HepG2 (cell line): ENCODE data around the gene RPS6KB2. TPM values are rescaled to one million over a fixed set of nuclear protein-coding genes. Genes with fewer than 3 reads are reported as not detected.

Experiments
- ATAC-seq: fragments of 200-7000 bp; cut with Tn5 transposase; 3 replicates; pipeline ENCODE4 v1.9.1; 2020; ENCODE audit warnings: mild to moderate bottlenecking, moderate library complexity
- BruUV-seq: library from RNA; stranded (reverse); fragments of 400-500 nt; replicated peaks from 2 replicates; lab custom pipeline; 2021; lab: Mats Ljungman, UMichigan
- CTCF ChIA-PET: fragments of 300-600 bp; formaldehyde crosslinking; extraction: SDS; loops from one replicate; lab custom pipeline; 2021; ENCODE audit warnings: low total read pairs, inconsistent platforms, low intra/inter-chr PET ratio; lab: Yijun Ruan, JAX
- POLR2A ChIA-PET: fragments of 350-600 bp; sonication (Branson Sonifier 250); formaldehyde crosslinking; loops from one replicate; lab custom pipeline; 2020; ENCODE audit warnings: antibody characterized with exemption, inconsistent platforms; lab: Yijun Ruan, JAX
- DNase-seq: peaks from one replicate; pipeline ENCODE4 v3.0.0-alpha.2; 2015; ENCODE audit warnings: low spot score
- FAIRE-seq: peaks from 3 replicates; lab custom pipeline; 2011; peaks lifted over from hg19 to GRCh38; lab: Jason Lieb, UNC
- H2AFZ ChIP-seq: one replicate; pipeline ENCODE4 v1.6.1; 2011; ENCODE audit warnings: low read length, inconsistent platforms
- H3K27ac ChIP-seq: fragments of 300-600 bp; 3 replicates; pipeline ENCODE4 v1.8.0; 2011; ENCODE audit warnings: mixed run types, mild to moderate bottlenecking, mixed read lengths, low read length, inconsistent platforms; ENCODE audit not compliant: insufficient read depth; ENCODE audit errors: extremely low read length
- H3K27me3 ChIP-seq, 2 experiments: fragments of 200-600 bp in 1 of 2; 2 replicates in 1 of 2; 3 replicates in 1 of 2; pipeline versions ENCODE4 v1.6.0 to v1.8.0; 2011; ENCODE audit warnings: low read length in 2 of 2, mild to moderate bottlenecking in 2 of 2, moderate library complexity in 2 of 2, inconsistent platforms in 1 of 2; ENCODE audit not compliant: insufficient read depth in 2 of 2, control insufficient read depth in 1 of 2
- H3K36me3 ChIP-seq, 2 experiments: fragments of 200-600 bp in 1 of 2; replicated peaks in 1 of 2; 2 replicates in 1 of 2; 3 replicates in 1 of 2; pipeline versions ENCODE4 v1.5.1 to v1.8.0; 2011; ENCODE audit warnings: low read length in 2 of 2, inconsistent platforms in 1 of 2; ENCODE audit not compliant: insufficient read depth in 2 of 2, control insufficient read depth in 1 of 2
- H3K4me1 ChIP-seq: 2 replicates; pipeline ENCODE4 v1.5.1; 2012; ENCODE audit warnings: low read length, inconsistent platforms; ENCODE audit not compliant: insufficient read depth
- H3K4me2 ChIP-seq: 2 replicates; pipeline ENCODE4 v1.6.0; 2011; ENCODE audit warnings: low read depth, low read length, inconsistent platforms
- H3K4me3 ChIP-seq, 3 experiments: fragments of 200-600 bp in 1 of 3; sonication (generic), shearing (Covaris generic) in 1 of 3; replicated peaks in 1 of 3; 2 replicates each; pipeline ENCODE4 v1.5.1; 2011 to 2016; ENCODE audit warnings: low read length in 3 of 3, inconsistent platforms in 2 of 3, low read depth in 2 of 3, mild to moderate bottlenecking in 2 of 3, control low read depth in 1 of 3, mixed read lengths in 1 of 3; ENCODE audit not compliant: insufficient read depth in 1 of 3
- H3K79me2 ChIP-seq: one replicate; pipeline ENCODE4 v1.6.1; 2011; ENCODE audit warnings: low read length, inconsistent platforms; ENCODE audit not compliant: insufficient read depth
- H3K9ac ChIP-seq: 2 replicates; pipeline ENCODE4 v1.6.0; 2011; ENCODE audit warnings: mild to moderate bottlenecking, low read depth, low read length, inconsistent platforms; ENCODE audit not compliant: insufficient read depth
- H3K9me3 ChIP-seq: 2 replicates; pipeline ENCODE4 v1.5.1; 2012; ENCODE audit warnings: mild to moderate bottlenecking, low read length
- H4K20me1 ChIP-seq: 2 replicates; pipeline ENCODE4 v1.6.0; 2011; ENCODE audit warnings: inconsistent platforms, mild to moderate bottlenecking, low read length, moderate library complexity; ENCODE audit not compliant: insufficient read depth
- MAZ ChIP-seq, 2 experiments: sonication (generic) in 1 of 2; formaldehyde crosslinking in 1 of 2; IDR thresholded peaks; 2 replicates each; pipeline versions ENCODE4 v1.5.0 to v1.6.1; 2012 to 2020; ENCODE audit warnings: low read depth in 2 of 2, mild to moderate bottlenecking in 2 of 2, borderline replicate concordance in 1 of 2, improper control_type of control experiment in 1 of 2, low read length in 1 of 2, missing genetic modification reagents in 1 of 2, moderate library complexity in 1 of 2
- ZNF274 ChIP-seq: sonication (generic); formaldehyde crosslinking; IDR thresholded peaks from 2 replicates; pipeline ENCODE4 v1.5.1; 2020; ENCODE audit warnings: mild to moderate bottlenecking, missing genetic modification reagents
- ZNF510 ChIP-seq: sonication (generic); formaldehyde crosslinking; IDR thresholded peaks from 2 replicates; pipeline ENCODE4 v1.4.0; 2020; ENCODE audit warnings: low read depth, mild to moderate bottlenecking, missing genetic modification reagents
- WGBS: methylation state at CpG from one replicate; pipeline ENCODE4 v1.1.6; 2017; ENCODE audit warnings: low lambda C conversion rate; 5-methylcytosine and 5-hydroxymethylcytosine counted together
- in situ Hi-C: cut with HindIII; loops from 2 replicates; pipeline ENCODE4 v1.10.0; 2017; ENCODE audit warnings: low pct_unique_long_range_greater_than_20kb; ENCODE audit not compliant: extremely low pct_ligation_motif_present
- intact Hi-C: fragments of 100-400 bp; cut with micrococcal nuclease; formaldehyde crosslinking; loops from one replicate; pipeline ENCODE4 v1.10.0; 2022; ENCODE audit not compliant: unreplicated experiment
- polyA plus RNA-seq, 8 experiments: library from polyadenylated mRNA; depleted of rRNA in 3 of 8; stranded (reverse) in 7 of 8; unstranded in 1 of 8; fragments of >200 nt; fragmentation: Illumina TruSeq in 4 of 8; extraction: Trizol in 4 of 8; gene quantifications; 2 replicates each; pipeline versions ENCODE4 v1.2.1 to v1.2.3, GENCODE V29; 2011 to 2016; ENCODE audit warnings: low read depth in 4 of 8, missing spikeins in 1 of 8, mixed read lengths in 1 of 8; ENCODE audit not compliant: insufficient read depth in 1 of 8
- total RNA-seq, 5 experiments: library from RNA; depleted of rRNA; stranded (reverse); fragments of >200 nt; fragmentation: Illumina TruSeq; extraction: Trizol; gene quantifications; 2 replicates each; pipeline ENCODE4 v1.2.3, GENCODE V29; 2016; ENCODE audit warnings: low read depth in 1 of 5
- TF ChIP-seq, protein P1 (sequence below): sonication (generic); formaldehyde crosslinking; IDR thresholded peaks from 2 replicates; pipeline ENCODE4 v1.5.1; 2020; ENCODE audit warnings: mild to moderate bottlenecking, missing genetic modification reagents, moderate library complexity

Gene RPS6KB2
- total and polyA plus RNA-seq, 2 of the 13 experiments (the other 11 are each of a cell fraction or from before 2014, with no cell fraction given) = 52.9 to 54.8 TPM

DNA sequence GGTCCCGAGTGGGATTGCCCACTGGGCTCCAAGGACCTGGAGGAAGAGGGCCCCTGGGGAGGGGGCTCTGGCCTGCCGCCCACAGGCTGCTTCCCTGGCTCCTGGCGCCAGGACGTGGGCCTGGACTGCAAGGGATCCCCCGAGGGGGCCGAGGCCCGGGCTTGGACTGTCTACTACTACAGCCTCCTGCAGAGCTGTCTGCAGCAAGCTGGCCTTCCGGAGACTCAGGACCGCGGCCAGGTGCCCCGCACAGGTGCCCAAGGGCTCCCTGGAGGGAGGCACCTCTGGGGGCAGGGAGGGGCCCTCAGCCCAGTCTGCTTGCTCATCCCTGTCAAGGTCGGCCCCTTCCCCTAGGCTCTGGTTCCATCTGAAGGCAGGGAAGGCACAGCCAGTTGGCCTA, 10.9 kb upstream of the RPS6KB2 start:
- BruUV-seq = no TSS peak
- DNase-seq (no peak), FAIRE-seq (no peak), ATAC-seq (no peak)
- in situ Hi-C loops (no loop called here), intact Hi-C loops (no loop called here)
- Histone ChIP-seq H3K79me2 (no peaks in the 10 kb centered on the region), H2AFZ (no peak overlapping the region), H3K4me1 (peaks cover 61% of the 10 kb centered on the region), H4K20me1 (no peaks in the 10 kb centered on the region), H3K27ac (no peak overlapping the region), H3K4me3 (no peak overlapping the region), H3K4me2 (peak overlapping the region; percentile 64; the same call in 1 of the 2 replicates), H3K9ac (no peak overlapping the region), H3K9me3 (no peaks in the 10 kb centered on the region), H3K36me3 (no peaks in the 10 kb centered on the region), H3K27me3 (peaks cover 11 to 57% of the 10 kb centered on the region in 2 experiments; a peak in 4 of 5 replicates)
- POLR2A ChIA-PET = interaction anchor here (0.9 to 7.4 kb wide), 4 partner anchors 10 to 26 kb away, joined by 4 to 78 read pairs (median 5); partner anchors contain the start of genes PPP1CA, RAD9A, RPS6KB2 and TBC1D10C
- CTCF ChIA-PET = no interaction called here
- TF ChIP-seq MAZ (IDR thresholded peaks at IDR 0.05; ENCODE audit: borderline replicate concordance, low read depth, low read length) (no peak), MAZ (CRISPR knock-in tag; IDR thresholded peaks at IDR 0.05; ENCODE audit: low read depth) (0 out of 2 replicates have a peak, but pooled peaks have one; percentile 29), ZNF510 (CRISPR knock-in tag) (no peak)
- WGBS = no CpG with 5 or more reads among the region's 12 CpGs

DNA sequence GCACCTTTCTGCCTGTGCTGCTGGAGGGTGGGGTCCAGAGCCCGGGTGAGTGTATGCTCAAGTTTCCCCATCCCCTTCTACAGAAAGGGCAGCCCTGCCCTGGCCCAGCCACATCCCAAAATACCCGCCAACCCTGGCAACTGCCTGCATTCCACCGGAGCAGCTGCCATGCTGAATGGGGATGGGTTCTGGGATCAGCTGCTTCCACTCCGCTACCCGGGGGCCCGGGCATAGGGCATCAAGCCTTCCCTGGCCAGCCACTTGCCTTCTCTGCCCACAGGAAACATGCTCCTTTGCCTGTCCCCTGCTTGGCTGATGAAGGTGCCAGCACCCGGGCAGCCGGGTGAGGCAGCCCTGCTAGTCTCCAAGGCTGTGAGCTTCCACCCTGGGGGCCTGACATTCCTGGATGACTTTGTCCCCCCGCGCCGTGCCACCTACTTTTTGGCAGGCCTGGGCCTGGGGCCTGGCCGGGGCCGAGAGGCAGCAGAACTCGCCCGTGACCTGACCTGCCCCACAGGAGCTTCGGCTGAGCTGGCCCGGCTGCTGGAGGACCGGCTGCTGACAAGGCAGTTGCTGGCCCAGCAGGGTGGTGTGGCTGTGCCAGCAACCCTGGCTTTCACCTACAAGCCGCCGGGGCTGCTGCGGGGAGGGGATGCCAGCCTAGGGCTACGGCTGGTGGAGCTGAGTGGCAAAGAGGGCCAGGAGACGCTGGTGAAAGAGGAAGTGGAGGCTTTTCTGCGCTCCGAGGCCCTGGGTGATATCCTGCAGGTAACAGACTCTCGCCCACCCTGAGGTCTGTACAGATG, 9.6 kb upstream of the RPS6KB2 start:
- ATAC-seq (no peak), FAIRE-seq (no peak), DNase-seq (no peak)
- no peak overlapping the region for H3K27ac ChIP-seq
- CTCF ChIA-PET = no interaction called here
- no peak overlapping the region for H3K4me2 ChIP-seq
- no peak overlapping the region for H3K9ac ChIP-seq
- POLR2A ChIA-PET = interaction anchor here (0.8 to 7.4 kb wide), 4 partner anchors 9 to 27 kb away, joined by 3 to 78 read pairs (median 4); partner anchors contain the start of genes PPP1CA, RAD9A and TBC1D10C
- in situ Hi-C loops (no loop called here), intact Hi-C loops (no loop called here)
- H2AFZ ChIP-seq = no peak overlapping the region
- H3K4me3 ChIP-seq = no peak overlapping the region
- no peaks in the 10 kb centered on the region for H4K20me1 ChIP-seq
- 56% methylated on average over 14 of the region's 26 CpGs for WGBS
- peaks cover 53% of the 10 kb centered on the region for H3K4me1 ChIP-seq
- TF ChIP-seq, protein P1, sequence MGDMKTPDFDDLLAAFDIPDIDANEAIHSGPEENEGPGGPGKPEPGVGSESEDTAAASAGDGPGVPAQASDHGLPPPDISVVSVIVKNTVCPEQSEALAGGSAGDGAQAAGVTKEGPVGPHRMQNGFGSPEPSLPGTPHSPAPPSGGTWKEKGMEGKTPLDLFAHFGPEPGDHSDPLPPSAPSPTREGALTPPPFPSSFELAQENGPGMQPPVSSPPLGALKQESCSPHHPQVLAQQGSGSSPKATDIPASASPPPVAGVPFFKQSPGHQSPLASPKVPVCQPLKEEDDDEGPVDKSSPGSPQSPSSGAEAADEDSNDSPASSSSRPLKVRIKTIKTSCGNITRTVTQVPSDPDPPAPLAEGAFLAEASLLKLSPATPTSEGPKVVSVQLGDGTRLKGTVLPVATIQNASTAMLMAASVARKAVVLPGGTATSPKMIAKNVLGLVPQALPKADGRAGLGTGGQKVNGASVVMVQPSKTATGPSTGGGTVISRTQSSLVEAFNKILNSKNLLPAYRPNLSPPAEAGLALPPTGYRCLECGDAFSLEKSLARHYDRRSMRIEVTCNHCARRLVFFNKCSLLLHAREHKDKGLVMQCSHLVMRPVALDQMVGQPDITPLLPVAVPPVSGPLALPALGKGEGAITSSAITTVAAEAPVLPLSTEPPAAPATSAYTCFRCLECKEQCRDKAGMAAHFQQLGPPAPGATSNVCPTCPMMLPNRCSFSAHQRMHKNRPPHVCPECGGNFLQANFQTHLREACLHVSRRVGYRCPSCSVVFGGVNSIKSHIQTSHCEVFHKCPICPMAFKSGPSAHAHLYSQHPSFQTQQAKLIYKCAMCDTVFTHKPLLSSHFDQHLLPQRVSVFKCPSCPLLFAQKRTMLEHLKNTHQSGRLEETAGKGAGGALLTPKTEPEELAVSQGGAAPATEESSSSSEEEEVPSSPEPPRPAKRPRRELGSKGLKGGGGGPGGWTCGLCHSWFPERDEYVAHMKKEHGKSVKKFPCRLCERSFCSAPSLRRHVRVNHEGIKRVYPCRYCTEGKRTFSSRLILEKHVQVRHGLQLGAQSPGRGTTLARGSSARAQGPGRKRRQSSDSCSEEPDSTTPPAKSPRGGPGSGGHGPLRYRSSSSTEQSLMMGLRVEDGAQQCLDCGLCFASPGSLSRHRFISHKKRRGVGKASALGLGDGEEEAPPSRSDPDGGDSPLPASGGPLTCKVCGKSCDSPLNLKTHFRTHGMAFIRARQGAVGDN (CRISPR knock-in tag) = 0 out of 2 replicates have a peak, but pooled peaks have one; percentile 15
- TF ChIP-seq ZNF274 (CRISPR knock-in tag) = no peak
- H3K9me3 ChIP-seq = no peaks in the 10 kb centered on the region
- no TSS peak for BruUV-seq
- H3K36me3 ChIP-seq = no peaks in the 10 kb centered on the region
- H3K27me3 ChIP-seq = peaks cover 9 to 47% of the 10 kb centered on the region in 2 experiments; a peak in 4 of 5 replicates
- no peaks in the 10 kb centered on the region for H3K79me2 ChIP-seq
